ENCODE data around the gene ENAH.
"Not testable (repeated sequence)": the region's sequence is repeated elsewhere in the genome, so short reads cannot be mapped to it uniquely, and the experiment has no call there.

Gene ENAH

GRCh38 chr1:225645194-225645895 lies 7.6 kb downstream of the ENAH start:
- no peak for DNase-seq (ENCODE audit: low read depth in 3 of 3)

- DNase-seq (ENCODE audit: low read depth in 3 of 3): no peak
Observed at GRCh38 chr1:225644666-225645065, 8.3 kb downstream of the ENAH start.

DNA sequence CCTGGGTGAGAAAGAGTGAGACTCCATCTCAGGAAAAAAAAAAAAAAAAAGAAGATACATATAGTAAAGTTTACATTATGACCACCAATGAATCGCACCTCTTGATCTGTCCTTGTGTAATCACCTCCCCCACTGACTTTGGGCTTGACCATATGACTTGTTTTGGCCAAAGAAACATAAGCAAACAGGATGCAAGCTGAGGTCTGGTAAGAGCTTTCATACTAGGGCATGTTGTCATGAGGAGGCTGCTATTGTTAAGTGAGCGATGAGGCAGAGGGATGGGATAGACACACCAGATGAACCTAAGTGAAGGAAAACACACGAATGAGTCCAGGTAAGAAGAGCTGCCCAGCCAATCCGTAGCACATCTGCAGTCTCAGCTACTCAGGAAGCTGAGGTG lies 10.7 kb downstream of the ENAH start:
- no peak for DNase-seq (ENCODE audit: low read depth in 3 of 3)

DNA sequence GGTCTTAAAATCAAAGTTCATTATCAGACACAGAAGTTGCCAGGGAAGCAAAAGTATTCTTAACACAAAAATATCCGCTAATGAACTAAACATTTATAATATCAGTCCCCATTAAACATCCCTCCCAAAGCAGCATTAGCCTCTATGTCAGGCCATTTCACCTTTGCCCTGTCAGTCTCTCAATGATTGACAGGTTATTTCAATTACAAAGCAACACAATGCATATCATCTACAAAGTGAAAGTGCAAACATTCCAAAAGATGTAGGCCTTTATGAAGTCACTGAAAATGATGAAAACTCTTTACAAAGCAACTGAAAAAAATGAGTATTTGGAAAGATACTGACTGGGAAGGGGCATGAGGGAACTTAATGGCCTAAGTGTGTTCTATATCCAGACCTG lies 14.1 kb downstream of the ENAH start:
- DNase-seq (ENCODE audit: low read depth in 3 of 3): no peak

- no peak for DNase-seq (ENCODE audit: low read depth in 3 of 3)
Observed at GRCh38 chr1:225637651-225638199, 15.2 kb downstream of the ENAH start.

DNA sequence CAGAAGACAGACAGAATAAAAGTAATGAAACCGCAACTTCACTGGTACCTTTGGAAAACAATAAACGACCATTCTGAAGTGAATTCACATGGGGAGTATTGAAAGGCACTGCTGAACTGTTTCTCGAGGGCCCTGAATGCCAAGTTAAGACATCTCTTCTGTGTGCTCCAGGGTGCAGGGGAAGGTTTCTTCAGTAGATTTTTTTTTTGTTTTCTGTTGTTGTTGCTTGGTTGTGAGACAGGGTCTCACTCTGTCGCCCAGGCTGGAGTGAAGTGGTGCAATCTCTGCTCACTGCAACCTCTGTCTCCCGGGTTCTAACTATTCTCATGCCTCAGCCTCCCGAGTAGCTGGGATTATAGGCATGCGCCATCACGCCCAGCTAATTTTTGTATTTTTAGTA lies 15.9 kb downstream of the ENAH start:
- DNase-seq (ENCODE audit: low read depth in 3 of 3): not testable (repeated sequence)

DNA sequence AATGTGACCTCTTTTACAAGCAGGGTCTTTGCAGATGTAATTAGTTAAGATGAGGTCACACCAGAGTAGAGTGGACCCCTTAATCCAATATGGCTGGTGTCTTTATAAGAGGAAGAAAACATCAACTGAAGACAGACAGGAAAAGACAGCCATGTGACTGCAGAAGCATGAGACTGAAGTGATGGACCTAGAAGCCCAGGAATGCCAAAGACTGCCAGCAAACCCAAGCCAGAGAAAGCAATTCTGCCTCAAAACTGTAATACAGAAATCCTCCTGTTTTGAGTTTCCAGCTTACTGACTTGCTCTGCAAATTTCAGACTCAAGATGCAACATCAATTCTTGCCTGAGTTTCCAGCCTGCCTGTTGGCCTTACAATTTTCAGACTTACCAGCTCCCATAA lies 17.3 kb downstream of the ENAH start:
- DNase-seq (ENCODE audit: low read depth in 3 of 3): no peak

DNA sequence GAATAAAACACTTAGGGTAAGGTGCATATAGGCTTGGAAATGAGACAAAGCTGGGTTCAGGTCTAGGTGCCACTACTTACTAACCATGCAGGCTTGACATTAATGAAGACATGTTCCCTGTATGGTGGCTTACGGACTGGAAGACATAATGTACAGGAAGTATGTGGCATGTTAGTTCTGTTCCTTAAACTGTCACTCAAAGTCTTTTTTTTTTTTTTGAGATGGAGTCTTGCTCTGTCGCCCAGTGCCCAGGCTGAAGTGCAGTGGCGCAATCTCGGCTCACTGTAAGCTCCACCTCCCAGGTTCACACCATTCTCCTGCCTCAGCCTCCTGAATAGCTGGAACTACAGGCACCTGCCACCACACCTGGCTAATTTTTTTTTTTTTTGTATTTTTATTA lies 20.1 kb downstream of the ENAH start:
- not testable (repeated sequence) for DNase-seq (ENCODE audit: low read depth in 3 of 3)

DNA sequence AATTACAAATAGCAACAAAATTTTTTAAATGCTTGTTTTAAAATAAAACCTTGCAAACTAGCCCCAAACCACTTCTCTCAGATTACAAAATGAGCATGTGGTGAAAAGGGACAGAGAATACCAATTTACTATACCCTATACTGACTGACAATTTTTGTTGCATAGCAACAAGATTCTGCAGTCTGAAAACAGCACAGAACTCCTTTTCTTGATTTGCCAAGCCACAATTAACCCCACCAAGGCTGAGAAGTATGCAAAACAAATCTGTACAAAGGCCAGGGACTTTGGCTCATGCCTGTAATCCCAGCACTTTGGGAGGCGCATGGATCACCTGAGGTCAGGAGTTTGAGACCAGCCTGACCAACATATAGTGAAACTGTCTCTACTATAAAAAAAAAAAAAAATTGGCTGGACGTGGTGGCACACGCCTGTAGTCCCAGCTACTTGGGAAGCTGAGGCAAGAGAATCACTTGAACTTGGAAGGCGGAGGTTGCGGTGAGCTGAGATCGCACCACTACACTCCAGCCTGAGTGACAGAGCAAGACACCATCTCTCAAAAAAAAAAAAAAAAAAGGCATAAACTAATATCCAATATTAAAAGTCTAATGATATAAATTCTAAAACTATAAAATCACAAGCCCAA lies 21.8 kb downstream of the ENAH start:
- DNase-seq (ENCODE audit: low read depth in 3 of 3): no peak

- DNase-seq (ENCODE audit: low read depth in 3 of 3): no peak
Observed at GRCh38 chr1:225629483-225629882, 23.4 kb downstream of the ENAH start.

- DNase-seq (ENCODE audit: low read depth in 3 of 3): not testable (repeated sequence)
Observed at GRCh38 chr1:225628794-225629193, 24.1 kb downstream of the ENAH start.

DNA sequence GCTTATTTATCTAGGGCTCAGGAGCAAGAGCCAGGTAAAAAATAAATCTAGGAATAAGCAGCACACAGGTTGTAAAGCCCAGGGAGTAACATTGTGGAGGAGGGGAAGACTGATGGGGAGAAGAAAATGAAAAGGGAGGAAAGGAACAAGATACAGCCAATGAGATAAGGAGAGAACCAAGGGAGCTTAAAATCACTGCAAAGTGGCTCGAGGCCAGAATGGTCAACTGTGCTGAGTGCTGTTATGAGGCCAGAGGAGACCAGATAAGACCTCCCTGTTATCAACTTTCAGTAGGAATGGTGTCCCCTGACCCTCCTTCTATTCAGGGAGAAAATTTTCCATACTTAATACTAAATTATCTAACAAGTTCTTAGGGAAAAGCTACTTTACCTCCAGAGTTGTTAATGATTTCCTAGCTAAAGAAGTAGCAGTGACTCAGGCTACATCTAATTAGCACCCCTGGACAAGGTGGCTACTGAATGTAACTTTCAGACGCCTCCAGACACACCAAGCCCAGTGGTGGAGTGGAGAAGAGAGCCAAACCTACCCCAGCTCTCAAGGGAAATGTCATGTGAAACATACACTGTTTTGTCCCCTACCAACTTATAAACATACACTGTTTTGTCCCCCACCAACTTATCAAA lies 25.5 kb downstream of the ENAH start:
- DNase-seq (ENCODE audit: low read depth in 3 of 3): no peak

GRCh38 chr1:225626698-225627097 lies 26.2 kb downstream of the ENAH start:
- DNase-seq (ENCODE audit: low read depth in 3 of 3): no peak

GRCh38 chr1:225617956-225618355 lies 35.0 kb downstream of the ENAH start:
- DNase-seq (ENCODE audit: low read depth in 3 of 3): no peak

DNA sequence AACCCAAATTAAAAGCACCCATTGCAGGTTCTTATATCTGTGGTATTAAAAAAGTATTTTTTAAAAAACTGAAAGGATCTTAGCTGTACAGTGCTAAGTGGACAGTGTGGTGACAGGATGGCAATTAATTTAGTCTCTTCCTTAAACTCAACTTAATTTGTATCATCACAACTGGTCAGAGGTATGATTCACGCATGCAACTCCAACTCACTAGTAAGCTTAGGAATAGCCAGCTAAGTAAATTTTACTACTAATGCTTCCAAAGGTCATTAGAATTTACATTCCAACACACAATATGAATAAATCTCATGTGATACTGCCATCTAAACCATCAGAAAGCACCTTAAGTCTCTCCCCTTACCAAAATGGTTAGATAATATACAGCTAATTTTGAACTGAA lies 35.4 kb downstream of the ENAH start:
- no peak for DNase-seq (ENCODE audit: low read depth in 3 of 3)

- not testable (repeated sequence) for DNase-seq (ENCODE audit: low read depth in 3 of 3)
Observed at GRCh38 chr1:225615403-225615790, 37.5 kb downstream of the ENAH start.

DNA sequence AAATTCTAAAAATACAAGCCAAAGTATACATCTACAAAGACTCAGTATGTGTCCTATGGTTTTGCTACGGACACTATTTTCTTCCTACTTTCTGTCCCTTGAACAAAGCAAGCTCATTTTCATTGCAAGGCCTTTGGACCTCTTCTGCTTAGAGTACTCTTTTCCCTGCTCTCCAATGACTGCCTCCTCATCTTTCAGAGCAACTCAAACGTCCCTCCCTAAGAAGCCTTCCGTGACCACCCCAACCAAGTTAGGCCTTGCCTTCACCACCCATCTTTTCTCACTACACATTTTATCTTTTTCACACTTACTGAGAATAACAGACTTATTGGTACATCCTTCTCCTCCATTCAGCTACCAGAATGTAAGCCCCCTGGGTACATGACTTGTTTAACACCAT lies 39.9 kb downstream of the ENAH start:
- no peak for DNase-seq (ENCODE audit: low read depth in 3 of 3)

DNA sequence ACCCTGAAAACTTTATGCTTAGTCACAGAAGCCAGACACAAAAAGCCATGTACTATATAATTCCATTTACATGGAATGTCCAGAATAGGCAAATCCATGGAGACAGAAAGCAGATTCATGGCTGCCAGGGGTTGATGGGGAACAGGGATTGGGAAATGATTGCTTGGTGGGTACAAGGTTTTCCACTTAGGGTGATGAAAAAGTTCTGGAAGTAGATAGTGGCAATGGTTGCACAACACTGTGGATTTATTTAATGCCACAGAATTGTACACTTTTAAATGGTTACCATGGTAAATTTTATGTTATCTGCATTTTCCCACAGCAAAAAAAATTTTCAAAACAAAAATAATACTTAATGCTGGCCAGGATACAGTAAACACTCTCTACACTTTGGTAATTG lies 40.6 kb downstream of the ENAH start:
- no peak for DNase-seq (ENCODE audit: low read depth in 3 of 3)

- no peak for DNase-seq (ENCODE audit: low read depth in 3 of 3)
Observed at GRCh38 chr1:225611537-225612223, 41.2 kb downstream of the ENAH start.

DNA sequence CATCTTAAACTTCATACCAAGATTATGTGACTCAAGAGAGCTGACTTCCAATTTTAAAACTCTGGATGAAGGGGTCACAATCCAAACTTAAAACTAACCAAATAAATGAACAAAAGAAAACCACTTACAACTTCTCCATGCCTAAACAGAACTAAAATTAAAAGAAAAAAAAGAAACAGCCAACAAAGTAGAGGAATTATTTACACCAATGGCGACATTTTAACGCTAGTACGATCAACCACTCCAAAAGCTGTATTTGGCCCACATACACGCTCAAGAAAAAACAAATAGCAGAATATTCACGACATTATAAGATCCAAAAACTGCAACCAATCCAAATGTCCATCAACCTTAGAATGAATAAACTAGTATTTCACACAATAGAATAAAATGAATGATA lies 42.4 kb downstream of the ENAH start:
- no peak for DNase-seq (ENCODE audit: low read depth in 3 of 3)

- DNase-seq (ENCODE audit: low read depth in 3 of 3): no peak
Observed at GRCh38 chr1:225608014-225608796, 44.7 kb downstream of the ENAH start.

- DNase-seq (ENCODE audit: low read depth in 3 of 3): no peak
Observed at GRCh38 chr1:225607355-225607754, 45.6 kb downstream of the ENAH start.
